ENCODE measurements around the gene ACAT2.
"Not testable (repeated sequence)": the region's sequence is repeated elsewhere in the genome, so short reads cannot be mapped to it uniquely, and the experiment has no call there.

Gene ACAT2

DNA sequence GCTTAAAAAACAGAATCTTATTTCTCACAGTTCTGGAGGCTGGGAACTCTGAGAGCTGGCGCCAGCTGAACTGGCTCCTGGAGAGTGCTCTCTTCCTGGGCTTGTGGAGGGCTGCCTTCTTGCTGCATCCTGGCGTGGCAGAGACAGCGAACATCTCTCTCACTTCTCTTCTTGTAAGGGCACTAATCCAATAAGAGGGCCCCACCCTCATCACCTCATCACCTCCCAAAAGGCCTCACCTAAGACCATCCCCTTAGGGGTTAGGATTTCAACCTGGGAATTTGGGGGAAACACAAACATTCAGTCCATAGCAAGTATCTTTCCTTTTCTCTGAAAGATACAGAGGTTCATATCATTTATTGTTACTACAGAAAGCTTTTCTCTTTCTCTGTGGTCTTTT lies 62.1 kb downstream of the ACAT2 start:
- no peak for DNase-seq (ENCODE audit: extremely low read depth, low read depth)
- TF ChIP-seq, protein P1, sequence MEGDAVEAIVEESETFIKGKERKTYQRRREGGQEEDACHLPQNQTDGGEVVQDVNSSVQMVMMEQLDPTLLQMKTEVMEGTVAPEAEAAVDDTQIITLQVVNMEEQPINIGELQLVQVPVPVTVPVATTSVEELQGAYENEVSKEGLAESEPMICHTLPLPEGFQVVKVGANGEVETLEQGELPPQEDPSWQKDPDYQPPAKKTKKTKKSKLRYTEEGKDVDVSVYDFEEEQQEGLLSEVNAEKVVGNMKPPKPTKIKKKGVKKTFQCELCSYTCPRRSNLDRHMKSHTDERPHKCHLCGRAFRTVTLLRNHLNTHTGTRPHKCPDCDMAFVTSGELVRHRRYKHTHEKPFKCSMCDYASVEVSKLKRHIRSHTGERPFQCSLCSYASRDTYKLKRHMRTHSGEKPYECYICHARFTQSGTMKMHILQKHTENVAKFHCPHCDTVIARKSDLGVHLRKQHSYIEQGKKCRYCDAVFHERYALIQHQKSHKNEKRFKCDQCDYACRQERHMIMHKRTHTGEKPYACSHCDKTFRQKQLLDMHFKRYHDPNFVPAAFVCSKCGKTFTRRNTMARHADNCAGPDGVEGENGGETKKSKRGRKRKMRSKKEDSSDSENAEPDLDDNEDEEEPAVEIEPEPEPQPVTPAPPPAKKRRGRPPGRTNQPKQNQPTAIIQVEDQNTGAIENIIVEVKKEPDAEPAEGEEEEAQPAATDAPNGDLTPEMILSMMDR (IDR thresholded peaks at IDR 0.05; ENCODE audit: low read depth, low read length, missing control alignments): no peak
- H3K4me3 ChIP-seq (replicated peaks; ENCODE audit: low read depth, low read length): no peak overlapping the region

DNA sequence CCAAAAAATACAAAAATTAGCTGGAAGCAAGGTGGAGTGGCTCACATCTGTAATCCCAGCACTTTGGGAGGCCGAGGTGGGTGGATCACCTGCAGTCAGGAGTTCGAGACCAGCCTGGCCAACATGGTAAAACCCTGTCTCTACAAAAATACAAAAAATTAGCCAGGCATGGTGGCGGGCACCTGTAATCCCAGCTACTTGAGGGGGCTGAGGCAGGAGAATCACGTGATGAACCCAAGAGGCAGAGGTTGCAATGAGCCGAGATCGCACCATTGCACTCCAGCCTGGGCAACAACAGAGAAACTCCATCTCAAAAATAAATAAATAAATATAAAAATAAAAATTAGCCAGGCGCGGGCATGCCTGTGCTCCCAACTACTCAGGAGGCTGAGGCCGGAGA lies 62.8 kb downstream of the ACAT2 start:
- DNase-seq (ENCODE audit: extremely low read depth, low read depth); H3K4me3 ChIP-seq (replicated peaks; ENCODE audit: low read depth, low read length): not testable (repeated sequence)

DNA sequence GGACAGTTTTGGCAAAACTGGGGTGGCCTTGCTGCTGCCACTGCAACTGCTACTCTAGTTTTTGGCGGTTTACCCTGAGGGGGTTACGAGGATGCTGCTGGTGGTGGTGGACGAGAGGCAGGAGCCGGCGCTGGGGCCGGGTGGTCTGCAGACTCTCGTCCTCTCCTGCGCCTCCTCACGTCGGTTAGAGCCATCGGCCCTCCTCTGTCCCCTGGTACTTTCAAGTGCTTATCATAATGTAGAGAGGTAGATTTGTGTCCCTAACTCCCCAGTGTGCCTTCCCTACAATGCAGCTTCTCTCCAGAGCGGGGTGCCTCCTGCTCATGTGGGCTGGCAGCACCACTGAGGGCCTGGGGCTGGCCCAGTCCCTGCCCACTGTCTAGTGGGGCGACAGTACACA lies 64.2 kb downstream of the ACAT2 start:
- TF ChIP-seq, protein P1 (IDR thresholded peaks at IDR 0.05; ENCODE audit: low read depth, low read length, missing control alignments): no peak

DNA sequence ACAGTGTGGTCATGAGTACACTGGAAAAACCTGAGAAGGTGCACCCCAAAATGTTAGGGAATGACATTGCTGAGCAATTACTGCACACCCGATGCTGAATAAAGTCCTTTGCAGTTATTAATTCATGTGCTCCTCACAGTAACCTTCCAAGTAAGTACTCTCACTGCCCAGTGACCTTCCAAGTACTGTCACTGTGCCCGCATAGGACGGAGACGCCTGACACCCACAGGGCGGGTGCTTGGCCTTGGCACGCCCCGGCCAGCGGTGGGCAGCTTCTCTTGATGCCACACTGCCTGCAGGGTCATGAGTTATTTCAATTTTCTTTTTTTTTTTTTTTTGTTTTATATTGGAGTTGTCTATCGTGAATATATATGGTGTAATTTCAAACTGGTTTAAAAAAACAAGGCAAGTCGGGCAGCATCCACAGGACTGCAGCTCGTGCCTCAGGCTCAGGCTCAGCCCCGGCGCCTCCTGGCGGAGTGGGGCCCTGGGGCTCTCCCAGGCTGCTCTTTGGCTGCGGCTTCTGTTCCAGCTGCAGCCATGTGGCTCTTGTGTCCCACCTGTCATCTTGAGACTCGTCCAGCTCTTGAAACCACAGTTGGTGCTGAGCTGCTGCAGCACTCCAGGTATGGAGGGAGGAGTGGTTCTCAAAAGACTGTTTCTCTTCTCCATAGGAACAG lies 65.3 kb downstream of the ACAT2 start:
- TF ChIP-seq, protein P1 (IDR thresholded peaks at IDR 0.05; ENCODE audit: low read depth, low read length, missing control alignments): no peak
- no peak for DNase-seq (ENCODE audit: extremely low read depth, low read depth)
- H3K4me3 ChIP-seq (replicated peaks; ENCODE audit: low read depth, low read length): no peak overlapping the region

More for the DNA sequence above, 64.2 kb downstream of the ACAT2 start:
- DNase-seq (ENCODE audit: extremely low read depth, low read depth): no peak
- H3K4me3 ChIP-seq (replicated peaks; ENCODE audit: low read depth, low read length): no peak overlapping the region

DNA sequence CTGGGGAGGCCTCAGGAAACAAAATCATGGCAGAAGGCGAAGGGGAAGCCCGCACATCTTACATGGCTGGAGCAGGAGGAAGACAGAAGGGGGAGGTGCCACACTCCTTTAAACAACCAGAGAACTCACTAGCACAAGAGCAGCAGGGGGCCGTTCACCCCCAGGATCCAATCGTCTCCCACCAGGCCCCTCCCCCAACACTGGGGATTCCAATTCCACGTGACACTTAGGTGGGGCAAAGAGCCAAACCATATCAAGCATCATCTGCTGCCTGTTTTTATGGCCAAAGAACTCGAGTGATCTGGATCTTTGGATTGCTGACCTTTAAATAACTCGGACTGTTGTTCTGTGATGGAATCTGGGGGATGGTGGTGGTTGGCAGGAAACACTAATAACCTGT lies 66.2 kb downstream of the ACAT2 start:
- DNase-seq (ENCODE audit: extremely low read depth, low read depth): no peak
- TF ChIP-seq, protein P1 (IDR thresholded peaks at IDR 0.05; ENCODE audit: low read depth, low read length, missing control alignments): no peak
- H3K4me3 ChIP-seq (replicated peaks; ENCODE audit: low read depth, low read length): no peak overlapping the region

Data from HFF-Myc (cell line).